Tibial nerve (tissue), 4 donors: ENCODE data around the gene MUC5B. TPM values are rescaled to one million over a fixed set of nuclear protein-coding genes. Genes with fewer than 3 reads are reported as not detected.

Experiments
- DNase-seq, 2 donors: peaks; one replicate each; pipeline ENCODE4 v3.0.0-alpha.2; 2019; ENCODE audit warnings: low spot score in 2 of 2
- H3K27ac ChIP-seq, 4 donors: fragments of 200-600 bp; sonication (generic) in 3 of 4; one replicate each; pipeline ENCODE4 v1.5.1; 2017 to 2019; ENCODE audit warnings: mild to moderate bottlenecking in 1 of 4
- H3K27me3 ChIP-seq, 2 donors: fragments of 200-600 bp; sonication (generic) in 1 of 2; one replicate each; pipeline versions ENCODE4 v1.5.1 to v1.6.0; 2017 to 2019
- H3K36me3 ChIP-seq, 3 donors: fragments of 200-600 bp; sonication (generic); one replicate each; pipeline ENCODE4 v1.5.1; 2018 to 2019
- H3K4me1 ChIP-seq, 4 donors: fragments of 200-600 bp; sonication (generic) in 3 of 4; one replicate each; pipeline ENCODE4 v1.5.1; 2017 to 2019
- H3K4me3 ChIP-seq, 4 donors: fragments of 200-600 bp; sonication (generic) in 3 of 4; one replicate each; pipeline ENCODE4 v1.5.1; 2017 to 2019; ENCODE audit warnings: mild to moderate bottlenecking in 1 of 4, moderate library complexity in 1 of 4
- H3K9me3 ChIP-seq, 4 donors: fragments of 200-600 bp; sonication (generic) in 3 of 4; one replicate each; pipeline ENCODE4 v1.5.1; 2017 to 2019
- CTCF ChIP-seq, 5 experiments: fragments of 200-600 bp in 3 of 5; fragments of 450-650 bp in 2 of 5; sonication (generic) in 3 of 5; IDR thresholded peaks; one replicate each; pipeline ENCODE4 v1.5.1; 2016 to 2019; ENCODE audit warnings: antibody characterized with exemption in 5 of 5, mild to moderate bottlenecking in 3 of 5, moderate library complexity in 2 of 5
- EP300 ChIP-seq, 2 donors: sonication (generic); formaldehyde crosslinking; IDR thresholded peaks; one replicate each; pipeline ENCODE4 v1.6.1; 2017; ENCODE audit warnings: antibody characterized with exemption in 2 of 2, mild to moderate bottlenecking in 1 of 2
- POLR2A ChIP-seq, 2 donors: fragments of 450-650 bp; IDR thresholded peaks; one replicate each; pipeline ENCODE4 v1.6.1; 2017; ENCODE audit warnings: antibody characterized with exemption in 2 of 2, mild to moderate bottlenecking in 2 of 2, moderate library complexity in 2 of 2
- WGBS, 2 donors: methylation state at CpG; one replicate each; pipeline ENCODE4 v1.1.5; 2018; 5-methylcytosine and 5-hydroxymethylcytosine counted together
- total RNA-seq, 4 donors: library from RNA; depleted of rRNA; stranded (reverse); fragments of >200 nt; gene quantifications; one replicate each; pipeline ENCODE4 v1.1.0, GENCODE V29; 2016

Gene MUC5B
- total RNA-seq, 4 donors from 2014 or later = under 0.01 to 0.22 TPM; not detected in 2

- no peaks in the 10 kb centered on the region for H3K27me3 ChIP-seq
- peaks cover 0 to 60% (median 32%) of the 10 kb centered on the region in 4 donors for H3K4me1 ChIP-seq
- peak overlapping the region; percentile 41 to 98 (median 68) for H3K27ac ChIP-seq
- no peak overlapping the region for H3K4me3 ChIP-seq
- 69 to 71% methylated on average over 32 of the region's 32 CpGs for WGBS, 2 donors
- TF ChIP-seq CTCF (IDR thresholded peaks at IDR 0.05) (no peak), EP300 (IDR thresholded peaks at IDR 0.05) (peak in 1 of 2 donors; percentile 75)
- H3K36me3 ChIP-seq = peaks cover 0 to 34% (median 2%) of the 10 kb centered on the region in 3 donors
- no peaks in the 10 kb centered on the region for H3K9me3 ChIP-seq
- DNase-seq = peak; percentile 81 to 84
Measured at GRCh38 chr11:1298695-1299492, 76.0 kb downstream of the MUC5B start.

GRCh38 chr11:1299621-1300020 is 76.8 kb downstream of the MUC5B start:
- Histone ChIP-seq H3K4me1 (peaks cover 0 to 67% (median 36%) of the 10 kb centered on the region in 4 donors), H3K27ac (peak overlapping the region in 3 of 4 donors; percentile 50 to 98 (median 86)), H3K4me3 (no peak overlapping the region), H3K9me3 (no peaks in the 10 kb centered on the region), H3K36me3 (peaks cover 0 to 30% (median 0%) of the 10 kb centered on the region in 3 donors), H3K27me3 (no peaks in the 10 kb centered on the region)
- WGBS, 2 donors = 76 to 86% methylated on average over 23 of the region's 23 CpGs
- no peak for TF ChIP-seq EP300 (IDR thresholded peaks at IDR 0.05)
- no peak for TF ChIP-seq CTCF (IDR thresholded peaks at IDR 0.05)
- no peak for TF ChIP-seq POLR2A (IDR thresholded peaks at IDR 0.05)
- DNase-seq = no peak

GRCh38 chr11:1300121-1300520 is 77.3 kb downstream of the MUC5B start:
- WGBS, 2 donors = 68 to 83% methylated on average over 7 of the region's 7 CpGs
- H3K27ac ChIP-seq = peak overlapping the region in 3 of 4 donors; percentile 43 to 98 (median 86)
- H3K4me3 ChIP-seq = no peak overlapping the region
- H3K4me1 ChIP-seq = peaks cover 0 to 72% (median 36%) of the 10 kb centered on the region in 4 donors
- H3K36me3 ChIP-seq = peaks cover 0 to 30% (median 0%) of the 10 kb centered on the region in 3 donors
- TF ChIP-seq EP300 (IDR thresholded peaks at IDR 0.05) (no peak), CTCF (IDR thresholded peaks at IDR 0.05) (no peak), POLR2A (IDR thresholded peaks at IDR 0.05) (no peak)
- no peak for DNase-seq
- H3K27me3 ChIP-seq = no peaks in the 10 kb centered on the region
- H3K9me3 ChIP-seq = no peaks in the 10 kb centered on the region

- no peaks in the 10 kb centered on the region for H3K27me3 ChIP-seq
- peaks cover 0 to 30% (median 0%) of the 10 kb centered on the region in 3 donors for H3K36me3 ChIP-seq
- H3K27ac ChIP-seq = peak overlapping the region; percentile 36 to 98 (median 64)
- no peak for TF ChIP-seq EP300 (IDR thresholded peaks at IDR 0.05)
- TF ChIP-seq POLR2A (IDR thresholded peaks at IDR 0.05) = no peak
- TF ChIP-seq CTCF (IDR thresholded peaks at IDR 0.05) = no peak
- 85 to 87% methylated on average over 28 of the region's 28 CpGs for WGBS, 2 donors
- peaks cover 0 to 78% (median 37%) of the 10 kb centered on the region in 4 donors for H3K4me1 ChIP-seq
- no peak for DNase-seq
- no peak overlapping the region for H3K4me3 ChIP-seq
- no peaks in the 10 kb centered on the region for H3K9me3 ChIP-seq
Measured at GRCh38 chr11:1300569-1301187, 77.8 kb downstream of the MUC5B start.
